KG1 (cell line): ENCODE data around the gene MZT2B.
"Not testable (repeated sequence)": the region's sequence is repeated elsewhere in the genome, so short reads cannot be mapped to it uniquely, and the experiment has no call there.

Source experiments
- DNase-seq: peaks from one replicate; lab custom pipeline; 2025; lab: John Stamatoyannopoulos, UW

Gene MZT2B

GRCh38 chr2:130181880-130182682 is at the start of gene MZT2B:
TSS of gene MZT2B (plus strand) at chr2:130182262. CDS start at chr2:130182283, 21 bp downstream.
- peak; percentile 63 for DNase-seq

- DNase-seq = no peak
Observed at GRCh38 chr2:130135692-130136541, 46.1 kb upstream of the MZT2B start.

- DNase-seq = not testable (repeated sequence)
Observed at GRCh38 chr2:130136546-130136945, 45.5 kb upstream of the MZT2B start.

- DNase-seq = not testable (repeated sequence)
Observed at GRCh38 chr2:130137118-130137517, 44.9 kb upstream of the MZT2B start.

- not testable (repeated sequence) for DNase-seq
Observed at GRCh38 chr2:130138326-130138725, 43.7 kb upstream of the MZT2B start.

GRCh38 chr2:130138841-130139251 is 43.2 kb upstream of the MZT2B start:
- not testable (repeated sequence) for DNase-seq

- not testable (repeated sequence) for DNase-seq
Observed at GRCh38 chr2:130139331-130140280, 42.5 kb upstream of the MZT2B start.

- DNase-seq = not testable (repeated sequence)
Observed at GRCh38 chr2:130140516-130140915, 41.5 kb upstream of the MZT2B start.

GRCh38 chr2:130141002-130141401 is 41.1 kb upstream of the MZT2B start:
- not testable (repeated sequence) for DNase-seq

- DNase-seq = not testable (repeated sequence)
Observed at GRCh38 chr2:130141645-130142370, 40.3 kb upstream of the MZT2B start.

GRCh38 chr2:130142396-130143265 is 39.4 kb upstream of the MZT2B start:
- DNase-seq = not testable (repeated sequence)

GRCh38 chr2:130143266-130144039 is 38.6 kb upstream of the MZT2B start:
- DNase-seq = not testable (repeated sequence)

GRCh38 chr2:130145006-130145414 is 37.1 kb upstream of the MZT2B start, which contains the start of gene CCDC74B:
TSS of gene CCDC74B (minus strand) at chr2:130145112. CDS start at chr2:130144996, 116 bp downstream.
- DNase-seq = not testable (repeated sequence)

- DNase-seq = not testable (repeated sequence)
Observed at GRCh38 chr2:130148515-130148914, 33.5 kb upstream of the MZT2B start.

- DNase-seq = no peak
Observed at GRCh38 chr2:130150181-130151144, 31.6 kb upstream of the MZT2B start.

GRCh38 chr2:130151145-130151512 is 30.9 kb upstream of the MZT2B start:
- DNase-seq = not testable (repeated sequence)

- DNase-seq = not testable (repeated sequence)
Observed at GRCh38 chr2:130152136-130152815, 29.8 kb upstream of the MZT2B start.
